Coronary artery (tissue), 2 donors: ENCODE results near the gene BACE2.
"Not testable (repeated sequence)": the region's sequence is repeated elsewhere in the genome, so short reads cannot be mapped to it uniquely, and the experiment has no call there.

Experiments used
- DNase-seq: peaks from one replicate; pipeline ENCODE4 v3.0.0-alpha.2; 2017; ENCODE audit warnings: low spot score
- H3K27ac ChIP-seq, 2 donors: fragments of 200-600 bp; sonication (generic); one replicate each; pipeline ENCODE4 v1.5.1; 2016 to 2019
- H3K4me3 ChIP-seq: fragments of 200-600 bp; sonication (generic); 2 replicates; pipeline ENCODE4 v1.5.1; 2016; ENCODE audit warnings: mild to moderate bottlenecking, moderate library complexity
- TF ChIP-seq, protein P1 (sequence below): fragments of 200-600 bp; sonication (generic); IDR thresholded peaks from one replicate; pipeline ENCODE4 v1.5.1; 2019; ENCODE audit warnings: antibody characterized with exemption

The BACE2 gene

DNA sequence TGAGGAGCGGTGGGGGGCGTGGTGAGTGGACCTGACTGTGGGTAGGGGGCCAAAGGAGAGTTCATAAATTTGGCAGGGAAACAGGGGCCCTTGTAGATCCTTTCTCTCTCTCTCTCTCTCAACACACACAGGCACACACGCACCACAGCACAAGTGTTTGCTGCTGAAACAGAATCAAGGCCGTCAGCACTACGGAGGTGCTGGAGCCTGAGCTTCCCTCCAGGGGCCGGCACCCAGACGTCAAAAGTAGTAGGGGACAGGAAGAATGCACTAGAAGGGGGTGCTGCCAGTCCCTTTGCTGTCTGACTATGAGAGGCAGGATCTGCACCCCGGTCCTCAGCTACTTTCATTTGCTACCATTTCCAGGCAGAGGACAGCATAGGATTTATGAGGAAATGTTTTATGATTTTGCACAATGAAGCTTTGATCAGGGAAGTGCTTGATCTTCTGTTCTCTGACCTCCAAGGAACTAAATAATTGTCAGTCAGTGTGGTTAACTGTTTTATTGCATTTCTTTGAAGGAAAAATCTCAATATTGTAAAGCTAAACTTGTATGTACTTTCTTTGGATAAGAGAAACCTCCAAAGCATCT is 74.4 kb downstream of the BACE2 start:
- DNase-seq, result no peak
- TF ChIP-seq, protein P1, sequence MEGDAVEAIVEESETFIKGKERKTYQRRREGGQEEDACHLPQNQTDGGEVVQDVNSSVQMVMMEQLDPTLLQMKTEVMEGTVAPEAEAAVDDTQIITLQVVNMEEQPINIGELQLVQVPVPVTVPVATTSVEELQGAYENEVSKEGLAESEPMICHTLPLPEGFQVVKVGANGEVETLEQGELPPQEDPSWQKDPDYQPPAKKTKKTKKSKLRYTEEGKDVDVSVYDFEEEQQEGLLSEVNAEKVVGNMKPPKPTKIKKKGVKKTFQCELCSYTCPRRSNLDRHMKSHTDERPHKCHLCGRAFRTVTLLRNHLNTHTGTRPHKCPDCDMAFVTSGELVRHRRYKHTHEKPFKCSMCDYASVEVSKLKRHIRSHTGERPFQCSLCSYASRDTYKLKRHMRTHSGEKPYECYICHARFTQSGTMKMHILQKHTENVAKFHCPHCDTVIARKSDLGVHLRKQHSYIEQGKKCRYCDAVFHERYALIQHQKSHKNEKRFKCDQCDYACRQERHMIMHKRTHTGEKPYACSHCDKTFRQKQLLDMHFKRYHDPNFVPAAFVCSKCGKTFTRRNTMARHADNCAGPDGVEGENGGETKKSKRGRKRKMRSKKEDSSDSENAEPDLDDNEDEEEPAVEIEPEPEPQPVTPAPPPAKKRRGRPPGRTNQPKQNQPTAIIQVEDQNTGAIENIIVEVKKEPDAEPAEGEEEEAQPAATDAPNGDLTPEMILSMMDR, result no peak
- Histone ChIP-seq H3K27ac (no peak overlapping the region), H3K4me3 (no peak overlapping the region)

DNA sequence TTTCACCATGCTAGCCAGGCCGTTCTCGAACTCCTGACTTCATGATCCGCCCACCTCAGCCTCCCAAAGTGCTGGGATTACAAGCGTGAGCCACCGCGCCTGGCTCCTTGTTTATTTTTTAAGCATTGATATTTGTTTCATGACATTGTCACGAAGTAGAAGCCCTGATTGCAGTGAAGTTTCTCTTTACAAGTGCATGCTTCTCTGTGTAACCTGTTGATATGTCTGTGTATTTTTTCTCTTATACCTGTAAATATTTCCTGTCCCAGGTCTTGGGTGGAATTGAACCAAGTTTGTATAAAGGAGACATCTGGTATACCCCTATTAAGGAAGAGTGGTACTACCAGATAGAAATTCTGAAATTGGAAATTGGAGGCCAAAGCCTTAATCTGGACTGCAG is 75.1 kb downstream of the BACE2 start:
- H3K4me3 ChIP-seq, result no peak overlapping the region
- TF ChIP-seq, protein P1, result no peak
- H3K27ac ChIP-seq, result no peak overlapping the region
- DNase-seq, result no peak

DNA sequence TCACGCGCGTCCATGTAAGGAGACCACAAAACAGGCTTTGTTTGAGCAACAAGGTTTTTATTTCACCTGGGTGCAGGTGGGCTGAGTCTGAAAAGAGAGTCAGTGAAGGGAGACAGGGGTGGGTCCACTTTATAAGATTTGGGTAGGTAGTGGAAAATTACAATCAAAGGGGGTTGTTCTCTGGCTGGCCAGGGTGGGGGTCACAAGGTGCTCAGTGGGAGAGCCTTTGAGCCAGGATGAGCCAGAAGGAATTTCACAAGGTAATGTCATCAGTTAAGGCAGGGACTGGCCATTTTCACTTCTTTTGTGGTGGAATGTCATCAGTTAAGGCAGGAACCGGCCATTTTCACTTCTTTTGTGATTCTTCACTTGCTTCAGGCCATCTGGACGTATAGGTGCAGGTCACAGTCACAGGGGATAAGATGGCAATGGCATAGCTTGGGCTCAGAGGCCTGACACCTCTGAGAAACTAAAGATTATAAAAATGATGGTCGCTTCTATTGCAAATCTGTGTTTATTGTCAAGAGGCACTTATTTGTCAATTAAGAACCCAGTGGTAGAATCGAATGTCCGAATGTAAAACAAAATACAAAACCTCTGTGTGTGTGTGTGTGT is 76.4 kb downstream of the BACE2 start:
- H3K27ac ChIP-seq, DNase-seq, H3K4me3 ChIP-seq: not testable (repeated sequence)

DNA sequence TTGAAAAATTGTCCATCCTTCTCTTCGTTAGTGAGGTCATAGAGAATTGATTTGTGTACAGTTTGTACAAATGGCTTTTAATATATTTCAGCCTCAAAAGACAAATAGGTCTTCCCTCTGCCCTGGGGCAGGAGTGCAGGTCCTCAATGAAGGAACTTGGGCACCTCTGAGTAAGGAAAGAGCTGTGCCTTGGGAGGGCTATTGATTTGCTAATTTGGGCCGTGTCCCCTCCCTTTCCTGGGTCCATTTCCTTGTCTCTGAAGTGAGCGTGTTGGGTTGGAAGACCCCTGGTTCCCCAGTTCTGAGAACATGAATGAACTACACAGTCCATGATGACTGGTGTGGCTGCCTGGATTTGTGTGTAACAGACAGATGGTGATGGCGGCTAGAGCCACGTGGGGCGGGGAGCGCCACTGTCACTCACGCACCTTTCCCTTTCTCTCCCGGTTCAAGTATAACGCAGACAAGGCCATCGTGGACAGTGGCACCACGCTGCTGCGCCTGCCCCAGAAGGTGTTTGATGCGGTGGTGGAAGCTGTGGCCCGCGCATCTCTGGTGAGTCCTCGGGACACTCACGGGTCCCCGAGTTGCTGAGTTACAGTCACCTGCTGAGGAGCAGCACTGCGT is 77.7 kb downstream of the BACE2 start:
- TF ChIP-seq, protein P1, result no peak
- H3K4me3 ChIP-seq, result no peak overlapping the region
- peak overlapping the region; percentile 4 to 67 for H3K27ac ChIP-seq
- no peak for DNase-seq

DNA sequence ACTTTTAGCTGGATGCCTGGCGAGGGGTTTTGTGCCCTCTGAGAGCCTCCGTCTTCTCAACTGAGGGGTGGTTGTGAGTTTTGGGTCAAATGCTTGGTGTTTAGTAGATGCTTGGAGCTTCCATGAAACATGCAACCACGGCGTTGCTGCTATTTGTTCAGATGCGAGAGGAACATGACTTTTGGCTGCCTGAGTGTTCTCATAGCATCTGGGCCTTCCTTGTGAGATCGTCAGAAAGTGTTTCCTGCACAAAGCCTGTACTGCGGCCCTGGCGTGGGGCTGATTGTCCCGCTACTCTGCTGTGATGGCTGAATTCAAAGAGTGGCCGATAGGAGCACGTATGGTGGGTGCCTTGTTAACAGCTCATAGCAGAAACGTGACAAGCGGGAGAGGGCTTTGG is 78.8 kb downstream of the BACE2 start:
- TF ChIP-seq, protein P1, result no peak
- DNase-seq, result no peak
- Histone ChIP-seq H3K27ac (peak overlapping the region; percentile 67 to 79), H3K4me3 (no peak overlapping the region)

DNA sequence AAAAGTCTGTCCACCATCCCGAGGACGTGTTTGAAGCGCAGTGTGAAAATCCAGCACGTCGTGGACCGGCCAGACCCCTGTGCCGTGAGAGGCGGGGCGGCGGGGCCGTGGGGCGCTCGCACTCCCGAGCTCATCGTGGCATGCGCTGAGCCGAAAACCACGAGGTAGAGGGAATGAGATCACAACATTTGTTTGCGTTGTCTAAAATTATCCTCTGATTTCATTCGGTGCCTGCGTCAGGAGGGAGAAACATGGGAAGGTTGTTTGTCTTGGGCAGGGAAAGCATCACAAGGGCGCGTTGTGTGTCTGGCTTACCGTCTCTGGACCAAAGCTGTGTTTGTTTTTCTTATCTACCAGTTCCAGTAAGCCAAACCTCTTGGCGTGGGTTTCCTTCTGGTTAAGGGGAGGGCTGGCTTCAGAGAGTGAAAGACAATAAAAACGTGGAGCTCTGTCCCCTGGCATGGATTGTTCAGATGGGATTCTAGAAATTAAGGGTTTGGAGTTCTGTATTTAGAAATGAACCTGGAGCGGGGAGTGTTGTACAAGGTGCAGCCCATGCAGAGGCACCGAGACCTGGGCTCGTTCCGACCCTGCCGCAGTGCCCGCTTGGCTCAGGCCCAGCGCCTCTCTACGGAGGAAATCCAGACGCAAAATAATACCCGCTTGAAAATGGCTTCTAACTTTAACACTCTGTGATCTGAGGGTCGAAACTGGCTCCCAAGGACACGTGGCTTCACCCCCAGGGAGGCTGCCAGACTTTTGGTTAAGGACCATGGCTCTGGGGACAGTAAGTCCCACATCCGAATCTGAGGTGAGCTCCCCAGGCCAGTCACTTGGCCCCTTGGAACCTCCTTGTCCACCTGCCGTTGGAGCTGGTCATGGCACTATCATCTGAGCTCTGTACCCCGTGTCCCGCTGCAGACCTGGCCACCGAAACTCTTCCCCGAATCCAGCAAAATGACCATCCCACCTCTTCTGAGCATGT is 79.9 kb downstream of the BACE2 start:
- TF ChIP-seq, protein P1, result no peak
- Histone ChIP-seq H3K4me3 (peak overlapping the region; percentile 7), H3K27ac (peak overlapping the region; percentile 67 to 79)
- DNase-seq, result peak; percentile 86

DNA sequence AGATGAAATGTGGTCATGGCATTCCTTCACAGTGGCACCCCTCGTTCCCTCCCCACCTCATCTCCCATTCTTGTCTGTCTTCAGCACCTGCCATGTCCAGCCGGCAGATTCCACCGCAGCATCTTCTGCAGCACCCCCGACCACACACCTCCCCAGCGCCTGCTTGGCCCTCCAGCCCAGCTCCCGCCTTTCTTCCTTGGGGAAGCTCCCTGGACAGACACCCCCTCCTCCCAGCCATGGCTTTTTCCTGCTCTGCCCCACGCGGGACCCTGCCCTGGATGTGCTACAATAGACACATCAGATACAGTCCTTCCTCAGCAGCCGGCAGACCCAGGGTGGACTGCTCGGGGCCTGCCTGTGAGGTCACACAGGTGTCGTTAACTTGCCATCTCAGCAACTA is 81.5 kb downstream of the BACE2 start:
- peak overlapping the region; percentile 68 to 79 for H3K27ac ChIP-seq
- TF ChIP-seq, protein P1, result no peak
- H3K4me3 ChIP-seq, result no peak overlapping the region
- no peak for DNase-seq
